ENCODE results near the gene HEMK1.
A peak's percentile ranks its signal among the peaks of the same experiment; 100 is the strongest.

DNA sequence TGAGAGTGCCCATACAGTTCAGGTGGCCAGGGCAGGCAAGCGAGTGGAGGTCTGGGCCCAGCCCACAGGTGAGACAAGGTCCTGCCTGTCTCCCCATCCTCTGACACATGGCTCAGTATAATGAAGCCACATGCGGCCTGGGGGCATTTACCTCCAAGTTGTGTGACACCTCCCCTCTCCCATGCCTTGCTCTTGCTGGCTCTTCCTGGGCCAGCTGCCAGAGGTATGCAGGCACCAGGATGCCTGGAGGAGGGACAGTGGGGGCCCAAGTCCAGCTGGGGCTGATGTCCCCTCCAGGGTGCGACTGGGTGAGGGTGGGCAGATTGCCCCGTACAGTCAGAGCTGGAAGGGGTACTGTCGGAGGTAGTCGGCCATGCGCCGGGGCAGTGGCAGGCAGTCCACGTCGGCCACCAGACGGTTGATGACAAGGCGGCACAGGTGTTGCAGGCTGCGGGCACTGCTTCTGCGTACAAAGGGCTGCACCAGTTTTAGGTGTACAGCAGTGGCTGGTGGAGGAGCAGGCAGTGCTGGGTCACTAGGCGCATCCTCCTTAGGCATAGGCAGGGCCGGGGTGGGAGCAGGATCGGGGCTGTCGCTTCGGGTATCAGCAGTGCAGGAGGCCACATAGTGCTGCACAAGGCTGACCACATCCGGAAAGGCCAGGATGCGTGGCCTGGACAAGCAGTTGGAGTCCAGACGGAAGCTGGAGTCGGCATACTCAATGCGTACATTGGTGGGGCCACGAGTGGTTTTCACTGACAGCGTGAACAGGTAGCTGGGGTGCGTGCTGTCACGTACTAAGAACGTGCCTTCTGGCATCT, 38.2 kb downstream of the HEMK1 start:
- TF ChIP-seq, protein P1, sequence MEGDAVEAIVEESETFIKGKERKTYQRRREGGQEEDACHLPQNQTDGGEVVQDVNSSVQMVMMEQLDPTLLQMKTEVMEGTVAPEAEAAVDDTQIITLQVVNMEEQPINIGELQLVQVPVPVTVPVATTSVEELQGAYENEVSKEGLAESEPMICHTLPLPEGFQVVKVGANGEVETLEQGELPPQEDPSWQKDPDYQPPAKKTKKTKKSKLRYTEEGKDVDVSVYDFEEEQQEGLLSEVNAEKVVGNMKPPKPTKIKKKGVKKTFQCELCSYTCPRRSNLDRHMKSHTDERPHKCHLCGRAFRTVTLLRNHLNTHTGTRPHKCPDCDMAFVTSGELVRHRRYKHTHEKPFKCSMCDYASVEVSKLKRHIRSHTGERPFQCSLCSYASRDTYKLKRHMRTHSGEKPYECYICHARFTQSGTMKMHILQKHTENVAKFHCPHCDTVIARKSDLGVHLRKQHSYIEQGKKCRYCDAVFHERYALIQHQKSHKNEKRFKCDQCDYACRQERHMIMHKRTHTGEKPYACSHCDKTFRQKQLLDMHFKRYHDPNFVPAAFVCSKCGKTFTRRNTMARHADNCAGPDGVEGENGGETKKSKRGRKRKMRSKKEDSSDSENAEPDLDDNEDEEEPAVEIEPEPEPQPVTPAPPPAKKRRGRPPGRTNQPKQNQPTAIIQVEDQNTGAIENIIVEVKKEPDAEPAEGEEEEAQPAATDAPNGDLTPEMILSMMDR (IDR thresholded peaks at IDR 0.05 in 4 of 5, conservative IDR thresholded peaks at IDR 0.05 in 1 of 5) = no peak
- TF ChIP-seq POLR2A (IDR thresholded peaks at IDR 0.05) = peak; percentile 24 to 39

Data from gastrocnemius medialis (tissue), 4 donors.